ENCODE data around the gene GOLGA6A.

The GOLGA6A gene

GRCh38 chr15:74025436-74025835, 56.9 kb downstream of the GOLGA6A start:
- DNase-seq (no peak), ATAC-seq (replicated peaks) (no peak)
- peaks cover 2 to 11% of the 10 kb centered on the region in 2 donors for H3K4me1 Mint-ChIP-seq
- no peaks in the 10 kb centered on the region for H3K27me3 Mint-ChIP-seq
- no peak overlapping the region for H3K27ac Mint-ChIP-seq
- H3K4me3 Mint-ChIP-seq: no peak overlapping the region
- H3K9me3 Mint-ChIP-seq: no peaks in the 10 kb centered on the region
- H3K36me3 Mint-ChIP-seq: peaks cover 39 to 55% of the 10 kb centered on the region in 2 donors

GRCh38 chr15:74024687-74025086, 57.7 kb downstream of the GOLGA6A start:
- H3K36me3 Mint-ChIP-seq: peaks cover 35 to 49% of the 10 kb centered on the region in 2 donors
- H3K27me3 Mint-ChIP-seq: no peaks in the 10 kb centered on the region
- H3K9me3 Mint-ChIP-seq: no peaks in the 10 kb centered on the region
- peak overlapping the region; percentile 32 for H3K27ac Mint-ChIP-seq
- H3K4me3 Mint-ChIP-seq: no peak overlapping the region
- peaks cover 3 to 11% of the 10 kb centered on the region in 2 donors for H3K4me1 Mint-ChIP-seq
- DNase-seq: no peak
- ATAC-seq (replicated peaks): no peak

GRCh38 chr15:74022706-74023470, 59.5 kb downstream of the GOLGA6A start:
- peaks cover 37 to 43% of the 10 kb centered on the region in 2 donors for H3K36me3 Mint-ChIP-seq
- no peaks in the 10 kb centered on the region for H3K27me3 Mint-ChIP-seq

More at GRCh38 chr15:74022706-74023470, 59.5 kb downstream of the GOLGA6A start:
- Mint-ChIP-seq H3K4me1 (peaks cover 4 to 11% of the 10 kb centered on the region in 2 donors), H3K4me3 (no peak overlapping the region), H3K27ac (peak overlapping the region; percentile 59), H3K9me3 (no peaks in the 10 kb centered on the region)
- no peak for ATAC-seq (replicated peaks)
- no peak for DNase-seq
